DOHH2 (cell line): ENCODE data around the gene DISC1.

Experiments used
- H3F3A ChIP-seq: fragments of 200-600 bp; sonication (generic), shearing (Covaris generic); 2 replicates; pipeline ENCODE4 v1.6.0; 2016; ENCODE audit warnings: antibody characterized with exemption, mild to moderate bottlenecking; ENCODE audit not compliant: control insufficient read depth, insufficient read depth
- H3K27ac ChIP-seq: fragments of 200-600 bp; sonication (generic); 2 replicates; pipeline ENCODE4 v1.5.1; 2014; ENCODE audit warnings: low read depth, mild to moderate bottlenecking, low read length, moderate library complexity
- H3K27me3 ChIP-seq: fragments of 200-600 bp; sonication (generic); 2 replicates; pipeline ENCODE4 v1.6.1; 2014; ENCODE audit warnings: mild to moderate bottlenecking, low read length, mixed read lengths; ENCODE audit not compliant: control insufficient read depth
- H3K36me3 ChIP-seq: fragments of 200-600 bp; sonication (generic); 2 replicates; pipeline ENCODE4 v1.6.1; 2014; ENCODE audit warnings: mild to moderate bottlenecking, low read length, moderate library complexity, mixed read lengths; ENCODE audit not compliant: control insufficient read depth
- H3K4me1 ChIP-seq: fragments of 200-600 bp; sonication (generic); 2 replicates; pipeline ENCODE4 v1.6.1; 2014; ENCODE audit warnings: mild to moderate bottlenecking, low read length, mixed read lengths; ENCODE audit not compliant: control insufficient read depth
- H3K4me2 ChIP-seq: fragments of 200-600 bp; sonication (generic); 2 replicates; pipeline ENCODE4 v1.6.0; 2014; ENCODE audit warnings: mild to moderate bottlenecking, low read length, moderate library complexity
- H3K4me3 ChIP-seq: fragments of 200-600 bp; sonication (generic); 2 replicates; pipeline ENCODE4 v1.5.1; 2014; ENCODE audit warnings: mild to moderate bottlenecking, low read length, mixed read lengths
- H3K79me2 ChIP-seq: fragments of 200-600 bp; sonication (generic); 2 replicates; pipeline ENCODE4 v1.6.1; 2014; ENCODE audit warnings: mild to moderate bottlenecking, low read length, mixed read lengths; ENCODE audit not compliant: control insufficient read depth
- H3K9me2 ChIP-seq: fragments of 200-600 bp; sonication (generic); replicated peaks from 2 replicates; pipeline ENCODE4 v1.6.1; 2014; ENCODE audit warnings: mild to moderate bottlenecking, low read length, mixed read lengths; ENCODE audit not compliant: control insufficient read depth
- H3K9me3 ChIP-seq: fragments of 200-600 bp; sonication (generic); 2 replicates; pipeline ENCODE4 v1.6.1; 2014; ENCODE audit warnings: antibody characterized with exemption, low read length, mixed read lengths; ENCODE audit not compliant: control insufficient read depth, insufficient read depth
- H4K20me1 ChIP-seq: fragments of 200-600 bp; sonication (generic); 2 replicates; pipeline ENCODE4 v1.6.0; 2014; ENCODE audit warnings: low read depth, mild to moderate bottlenecking, antibody characterized with exemption, low read length, moderate library complexity; ENCODE audit not compliant: control insufficient read depth, insufficient read depth
- EZH2phosphoT487 ChIP-seq: fragments of 200-600 bp; sonication (generic); IDR thresholded peaks from 2 replicates; pipeline ENCODE4 v1.6.1; 2017; ENCODE audit warnings: borderline replicate concordance, mild to moderate bottlenecking, antibody characterized with exemption, low read length, moderate library complexity, mixed read lengths
- TF ChIP-seq, protein P1 (sequence below): fragments of 200-600 bp; sonication (generic); IDR thresholded peaks from one replicate; pipeline ENCODE4 v1.5.1; 2014; ENCODE audit warnings: antibody characterized with exemption, mild to moderate bottlenecking, low read depth, low read length; ENCODE audit not compliant: poor library complexity, severe bottlenecking

Gene DISC1

GRCh38 chr1:231679109-231679508 lies 52.5 kb downstream of the DISC1 start:
- TF ChIP-seq, protein P1, sequence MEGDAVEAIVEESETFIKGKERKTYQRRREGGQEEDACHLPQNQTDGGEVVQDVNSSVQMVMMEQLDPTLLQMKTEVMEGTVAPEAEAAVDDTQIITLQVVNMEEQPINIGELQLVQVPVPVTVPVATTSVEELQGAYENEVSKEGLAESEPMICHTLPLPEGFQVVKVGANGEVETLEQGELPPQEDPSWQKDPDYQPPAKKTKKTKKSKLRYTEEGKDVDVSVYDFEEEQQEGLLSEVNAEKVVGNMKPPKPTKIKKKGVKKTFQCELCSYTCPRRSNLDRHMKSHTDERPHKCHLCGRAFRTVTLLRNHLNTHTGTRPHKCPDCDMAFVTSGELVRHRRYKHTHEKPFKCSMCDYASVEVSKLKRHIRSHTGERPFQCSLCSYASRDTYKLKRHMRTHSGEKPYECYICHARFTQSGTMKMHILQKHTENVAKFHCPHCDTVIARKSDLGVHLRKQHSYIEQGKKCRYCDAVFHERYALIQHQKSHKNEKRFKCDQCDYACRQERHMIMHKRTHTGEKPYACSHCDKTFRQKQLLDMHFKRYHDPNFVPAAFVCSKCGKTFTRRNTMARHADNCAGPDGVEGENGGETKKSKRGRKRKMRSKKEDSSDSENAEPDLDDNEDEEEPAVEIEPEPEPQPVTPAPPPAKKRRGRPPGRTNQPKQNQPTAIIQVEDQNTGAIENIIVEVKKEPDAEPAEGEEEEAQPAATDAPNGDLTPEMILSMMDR, result no peak
- TF ChIP-seq EZH2phosphoT487, result no peak

GRCh38 chr1:231681006-231681405 lies 54.4 kb downstream of the DISC1 start:
- Histone ChIP-seq H3K27ac (no peak overlapping the region), H3K4me3 (no peak overlapping the region), H3F3A (no peaks in the 10 kb centered on the region), H4K20me1 (no peaks in the 10 kb centered on the region), H3K9me3 (no peaks in the 10 kb centered on the region; the same call in 1 of the 2 replicates), H3K4me1 (no peaks in the 10 kb centered on the region), H3K4me2 (no peak overlapping the region), H3K27me3 (no peaks in the 10 kb centered on the region), H3K79me2 (no peaks in the 10 kb centered on the region), H3K36me3 (no peaks in the 10 kb centered on the region), H3K9me2 (no peaks in the 10 kb centered on the region)
- TF ChIP-seq, protein P1, result no peak
- TF ChIP-seq EZH2phosphoT487, result no peak

More at GRCh38 chr1:231679109-231679508, 52.5 kb downstream of the DISC1 start:
- Histone ChIP-seq H4K20me1 (no peaks in the 10 kb centered on the region), H3F3A (no peaks in the 10 kb centered on the region), H3K79me2 (no peaks in the 10 kb centered on the region), H3K27me3 (no peaks in the 10 kb centered on the region), H3K4me2 (no peak overlapping the region), H3K36me3 (no peaks in the 10 kb centered on the region), H3K4me3 (no peak overlapping the region), H3K27ac (no peak overlapping the region), H3K4me1 (no peaks in the 10 kb centered on the region), H3K9me2 (no peaks in the 10 kb centered on the region), H3K9me3 (no peaks in the 10 kb centered on the region)

GRCh38 chr1:231682779-231683178 lies 56.2 kb downstream of the DISC1 start:
- H3K4me3 ChIP-seq, result no peak overlapping the region
- H3F3A ChIP-seq, result no peaks in the 10 kb centered on the region
- no peak overlapping the region for H3K4me2 ChIP-seq
- no peaks in the 10 kb centered on the region for H3K9me2 ChIP-seq
- H3K27ac ChIP-seq, result no peak overlapping the region
- H3K4me1 ChIP-seq, result no peaks in the 10 kb centered on the region
- H3K9me3 ChIP-seq, result no peaks in the 10 kb centered on the region; the same call in 1 of the 2 replicates
- no peak for TF ChIP-seq EZH2phosphoT487
- H4K20me1 ChIP-seq, result no peaks in the 10 kb centered on the region
- no peaks in the 10 kb centered on the region for H3K79me2 ChIP-seq
- no peaks in the 10 kb centered on the region for H3K27me3 ChIP-seq
- no peaks in the 10 kb centered on the region for H3K36me3 ChIP-seq

GRCh38 chr1:231683439-231684165 lies 57.0 kb downstream of the DISC1 start:
- Histone ChIP-seq H3K4me3 (no peak overlapping the region), H3K27ac (no peak overlapping the region), H3K79me2 (no peaks in the 10 kb centered on the region), H3K4me1 (no peaks in the 10 kb centered on the region), H3K36me3 (no peaks in the 10 kb centered on the region), H4K20me1 (no peaks in the 10 kb centered on the region), H3K9me2 (no peaks in the 10 kb centered on the region), H3K27me3 (no peaks in the 10 kb centered on the region), H3F3A (no peaks in the 10 kb centered on the region), H3K4me2 (no peak overlapping the region), H3K9me3 (no peaks in the 10 kb centered on the region; the same call in 1 of the 2 replicates)
- TF ChIP-seq, protein P1, result no peak
- TF ChIP-seq EZH2phosphoT487, result no peak
